IMR-90 (cell line): ENCODE measurements around the gene NUBP2. TPM values are rescaled to one million over a fixed set of nuclear protein-coding genes. Genes with fewer than 3 reads are reported as not detected.

Experiments
- MAZ ChIP-seq: IDR thresholded peaks from 2 replicates; pipeline ENCODE4 v1.6.1; 2012; ENCODE audit warnings: low read depth, mild to moderate bottlenecking, low read length, improper control_type of control experiment, moderate library complexity, borderline replicate concordance
- NFE2L2 ChIP-seq: fragments of 150-350 bp; IDR thresholded peaks from 2 replicates; pipeline ENCODE4 v1.6.1; 2016; ENCODE audit warnings: low read depth, mild to moderate bottlenecking, low read length
- POLR2A ChIP-seq: IDR thresholded peaks from 2 replicates; pipeline ENCODE4 v1.6.1; 2012; ENCODE audit warnings: mild to moderate bottlenecking, low read depth, low read length
- RAD21 ChIP-seq: IDR thresholded peaks from 2 replicates; pipeline ENCODE4 v1.6.1; 2012; ENCODE audit warnings: low read length, improper control_type of control experiment
- RCOR1 ChIP-seq: IDR thresholded peaks from 2 replicates; pipeline ENCODE4 v1.6.1; 2012; ENCODE audit warnings: mild to moderate bottlenecking, low read length, improper control_type of control experiment; ENCODE audit not compliant: insufficient replicate concordance
- polyA plus RNA-seq, 3 experiments: library from polyadenylated mRNA; depleted of rRNA; stranded (reverse); fragments of >200 nt; gene quantifications; 2 replicates each; pipeline ENCODE4 v1.2.3, GENCODE V29; 2012; ENCODE audit warnings: low replicate concordance in 1 of 3
- total RNA-seq: library from RNA; depleted of rRNA; stranded (reverse); fragments of >200 nt; gene quantifications from 2 replicates; pipeline ENCODE4 v1.2.3, GENCODE V29; 2012
- TF ChIP-seq, protein P1 (sequence below): fragments of 150-350 bp; IDR thresholded peaks from 2 replicates; pipeline ENCODE4 v1.6.1; 2016; ENCODE audit warnings: low read depth, mild to moderate bottlenecking, low read length, moderate library complexity, borderline replicate concordance

The NUBP2 gene
- total and polyA plus RNA-seq, 2 of the 4 experiments (the other 2 are of a cell fraction) = 62.6 to 131 TPM

GRCh38 chr16:1782408-1783264 lies at the start of gene NUBP2, which contains the start of gene SPSB3 (continued):
- TF ChIP-seq, protein P1, sequence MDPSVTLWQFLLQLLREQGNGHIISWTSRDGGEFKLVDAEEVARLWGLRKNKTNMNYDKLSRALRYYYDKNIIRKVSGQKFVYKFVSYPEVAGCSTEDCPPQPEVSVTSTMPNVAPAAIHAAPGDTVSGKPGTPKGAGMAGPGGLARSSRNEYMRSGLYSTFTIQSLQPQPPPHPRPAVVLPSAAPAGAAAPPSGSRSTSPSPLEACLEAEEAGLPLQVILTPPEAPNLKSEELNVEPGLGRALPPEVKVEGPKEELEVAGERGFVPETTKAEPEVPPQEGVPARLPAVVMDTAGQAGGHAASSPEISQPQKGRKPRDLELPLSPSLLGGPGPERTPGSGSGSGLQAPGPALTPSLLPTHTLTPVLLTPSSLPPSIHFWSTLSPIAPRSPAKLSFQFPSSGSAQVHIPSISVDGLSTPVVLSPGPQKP = no peak
- TF ChIP-seq MAZ (peak; percentile 42; the same call in 1 of the 2 replicates), RCOR1 (no peak), NFE2L2 (no peak), RAD21 (no peak), POLR2A (no peak)
